ENCODE measurements around the gene SFSWAP. TPM values are rescaled to one million over a fixed set of nuclear protein-coding genes. Genes with fewer than 3 reads are reported as not detected.

SFSWAP gene
- total and polyA plus RNA-seq, 3 donors from 2014 or later = 37.7 to 68.4 (median 62.4) TPM

GRCh38 chr12:131688131-131688844, 22.6 kb upstream of the SFSWAP start:
- Histone ChIP-seq H3K27ac (no peak overlapping the region), H3K4me3 (no peak overlapping the region), H3K36me3 (ENCODE audit: low read depth, missing control alignments) (no peaks in the 10 kb centered on the region), H3K9me3 (no peaks in the 10 kb centered on the region), H3K27me3 (no peaks in the 10 kb centered on the region), H3K4me1 (no peaks in the 10 kb centered on the region)
- intact Hi-C loops (cut with DNase I; ENCODE audit: low total_unique reads) = no loop called here
- 87 to 90% methylated on average over 3 of the region's 3 CpGs for WGBS, 2 donors
- TF ChIP-seq CTCF (IDR thresholded peaks at IDR 0.05) (no peak), POLR2A (IDR thresholded peaks at IDR 0.05) (no peak)
- DNase-seq = no peak

GRCh38 chr12:131688845-131689154, 22.1 kb upstream of the SFSWAP start:
- DNase-seq = no peak
- WGBS, 2 donors = 88 to 93% methylated on average over 3 of the region's 3 CpGs
- H3K9me3 ChIP-seq = no peaks in the 10 kb centered on the region
- H3K4me1 ChIP-seq = no peaks in the 10 kb centered on the region
- TF ChIP-seq CTCF (IDR thresholded peaks at IDR 0.05) (no peak), POLR2A (IDR thresholded peaks at IDR 0.05) (no peak)
- intact Hi-C loops (cut with DNase I; ENCODE audit: low total_unique reads) = no loop called here
- no peak overlapping the region for H3K4me3 ChIP-seq
- no peak overlapping the region for H3K27ac ChIP-seq
- no peaks in the 10 kb centered on the region for H3K27me3 ChIP-seq
- no peaks in the 10 kb centered on the region for H3K36me3 ChIP-seq (ENCODE audit: low read depth, missing control alignments)

GRCh38 chr12:131690320-131690719, 20.6 kb upstream of the SFSWAP start:
- Histone ChIP-seq H3K4me3 (no peak overlapping the region), H3K27ac (no peak overlapping the region), H3K36me3 (ENCODE audit: low read depth, missing control alignments) (no peaks in the 10 kb centered on the region), H3K4me1 (no peaks in the 10 kb centered on the region), H3K27me3 (no peaks in the 10 kb centered on the region), H3K9me3 (no peaks in the 10 kb centered on the region)
- intact Hi-C loops (cut with DNase I; ENCODE audit: low total_unique reads) = no loop called here
- DNase-seq = no peak
- no peak for TF ChIP-seq POLR2A (IDR thresholded peaks at IDR 0.05)
- TF ChIP-seq CTCF (IDR thresholded peaks at IDR 0.05) = no peak
- WGBS, 2 donors = 82 to 85% methylated on average over 10 of the region's 10 CpGs

- Histone ChIP-seq H3K4me1 (no peaks in the 10 kb centered on the region), H3K27me3 (no peaks in the 10 kb centered on the region), H3K27ac (no peak overlapping the region), H3K9me3 (no peaks in the 10 kb centered on the region), H3K36me3 (ENCODE audit: low read depth, missing control alignments) (no peaks in the 10 kb centered on the region), H3K4me3 (no peak overlapping the region)
- intact Hi-C loops (cut with DNase I; ENCODE audit: low total_unique reads) = no loop called here
- DNase-seq = no peak
- TF ChIP-seq POLR2A (IDR thresholded peaks at IDR 0.05) (no peak), CTCF (IDR thresholded peaks at IDR 0.05) (no peak)
- 78 to 80% methylated on average over 10 to 19 of the region's 19 CpGs for WGBS, 2 donors
These were observed 18.5 kb upstream of the SFSWAP start for GRCh38 chr12:131692431-131692830.

GRCh38 chr12:131693149-131693548, 17.7 kb upstream of the SFSWAP start:
- no peak for DNase-seq
- H3K4me1 ChIP-seq = no peaks in the 10 kb centered on the region
- no peaks in the 10 kb centered on the region for H3K36me3 ChIP-seq (ENCODE audit: low read depth, missing control alignments)
- intact Hi-C loops (cut with DNase I; ENCODE audit: low total_unique reads) = no loop called here
- TF ChIP-seq CTCF (IDR thresholded peaks at IDR 0.05) = no peak
- TF ChIP-seq POLR2A (IDR thresholded peaks at IDR 0.05) = no peak
- no peaks in the 10 kb centered on the region for H3K27me3 ChIP-seq
- no peak overlapping the region for H3K27ac ChIP-seq
- no peak overlapping the region for H3K4me3 ChIP-seq
- WGBS, 2 donors = 75 to 83% methylated on average over 10 of the region's 10 CpGs
- no peaks in the 10 kb centered on the region for H3K9me3 ChIP-seq

Measured in testis (tissue), 3 donors.